ENCODE results near the gene STK32C.

Gene STK32C

DNA sequence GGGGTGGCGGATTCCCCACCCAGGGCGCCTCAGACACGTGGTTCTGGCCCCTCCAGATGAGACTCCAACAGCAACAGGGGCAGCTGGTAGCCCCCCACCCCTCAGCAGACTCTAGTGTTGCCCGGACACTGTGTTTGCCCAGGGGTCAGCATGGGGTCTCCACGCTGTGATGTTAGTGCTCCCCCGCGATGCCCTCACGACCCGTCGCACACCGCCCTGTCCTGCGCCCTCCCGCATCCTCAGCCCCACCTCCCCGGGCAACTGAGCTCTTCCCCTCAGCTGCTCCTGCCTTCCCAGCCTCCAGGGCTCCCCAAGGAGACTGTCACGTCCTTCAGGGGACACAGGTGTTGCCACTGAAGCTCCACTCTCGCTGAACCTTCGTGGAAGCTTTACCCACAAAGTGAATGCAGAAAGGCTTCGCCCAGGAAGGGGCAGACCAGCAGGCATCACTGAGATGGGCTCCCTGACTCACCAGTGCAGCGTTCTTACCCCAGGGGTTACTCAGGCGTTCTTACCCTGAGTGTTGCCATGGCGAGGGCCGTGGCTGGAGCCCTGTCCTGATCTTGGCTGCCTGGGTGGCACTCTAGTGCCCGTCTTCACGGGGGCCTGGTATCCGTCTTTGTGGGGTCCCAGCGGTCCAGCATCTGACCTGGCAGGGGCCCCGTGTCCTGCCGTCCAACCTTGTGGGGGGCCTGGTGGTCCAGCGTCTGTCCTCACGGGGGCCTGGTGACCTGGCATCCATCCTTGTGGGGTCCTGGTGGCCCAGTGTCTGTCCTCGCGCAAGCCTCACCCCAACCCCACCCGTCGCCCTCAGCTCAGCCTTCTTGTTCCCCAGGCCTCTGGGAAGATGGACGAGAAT lies 106.4 kb downstream of the STK32C start:
- in situ Hi-C loops (cut with MboI; ENCODE audit: low sequenced_read_pairs, unreplicated experiment) = loop anchor here (25.0 kb wide), 1 partner anchor 436 kb away; no protein-coding TSS in a partner anchor
- TF ChIP-seq, protein P1, sequence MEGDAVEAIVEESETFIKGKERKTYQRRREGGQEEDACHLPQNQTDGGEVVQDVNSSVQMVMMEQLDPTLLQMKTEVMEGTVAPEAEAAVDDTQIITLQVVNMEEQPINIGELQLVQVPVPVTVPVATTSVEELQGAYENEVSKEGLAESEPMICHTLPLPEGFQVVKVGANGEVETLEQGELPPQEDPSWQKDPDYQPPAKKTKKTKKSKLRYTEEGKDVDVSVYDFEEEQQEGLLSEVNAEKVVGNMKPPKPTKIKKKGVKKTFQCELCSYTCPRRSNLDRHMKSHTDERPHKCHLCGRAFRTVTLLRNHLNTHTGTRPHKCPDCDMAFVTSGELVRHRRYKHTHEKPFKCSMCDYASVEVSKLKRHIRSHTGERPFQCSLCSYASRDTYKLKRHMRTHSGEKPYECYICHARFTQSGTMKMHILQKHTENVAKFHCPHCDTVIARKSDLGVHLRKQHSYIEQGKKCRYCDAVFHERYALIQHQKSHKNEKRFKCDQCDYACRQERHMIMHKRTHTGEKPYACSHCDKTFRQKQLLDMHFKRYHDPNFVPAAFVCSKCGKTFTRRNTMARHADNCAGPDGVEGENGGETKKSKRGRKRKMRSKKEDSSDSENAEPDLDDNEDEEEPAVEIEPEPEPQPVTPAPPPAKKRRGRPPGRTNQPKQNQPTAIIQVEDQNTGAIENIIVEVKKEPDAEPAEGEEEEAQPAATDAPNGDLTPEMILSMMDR (IDR thresholded peaks at IDR 0.05; ENCODE audit: borderline replicate concordance, control extremely low read depth, extremely low read depth, insufficient read depth, missing control alignments) = no peak
- DNase-seq (ENCODE audit: low spot score) = no peak

DNA sequence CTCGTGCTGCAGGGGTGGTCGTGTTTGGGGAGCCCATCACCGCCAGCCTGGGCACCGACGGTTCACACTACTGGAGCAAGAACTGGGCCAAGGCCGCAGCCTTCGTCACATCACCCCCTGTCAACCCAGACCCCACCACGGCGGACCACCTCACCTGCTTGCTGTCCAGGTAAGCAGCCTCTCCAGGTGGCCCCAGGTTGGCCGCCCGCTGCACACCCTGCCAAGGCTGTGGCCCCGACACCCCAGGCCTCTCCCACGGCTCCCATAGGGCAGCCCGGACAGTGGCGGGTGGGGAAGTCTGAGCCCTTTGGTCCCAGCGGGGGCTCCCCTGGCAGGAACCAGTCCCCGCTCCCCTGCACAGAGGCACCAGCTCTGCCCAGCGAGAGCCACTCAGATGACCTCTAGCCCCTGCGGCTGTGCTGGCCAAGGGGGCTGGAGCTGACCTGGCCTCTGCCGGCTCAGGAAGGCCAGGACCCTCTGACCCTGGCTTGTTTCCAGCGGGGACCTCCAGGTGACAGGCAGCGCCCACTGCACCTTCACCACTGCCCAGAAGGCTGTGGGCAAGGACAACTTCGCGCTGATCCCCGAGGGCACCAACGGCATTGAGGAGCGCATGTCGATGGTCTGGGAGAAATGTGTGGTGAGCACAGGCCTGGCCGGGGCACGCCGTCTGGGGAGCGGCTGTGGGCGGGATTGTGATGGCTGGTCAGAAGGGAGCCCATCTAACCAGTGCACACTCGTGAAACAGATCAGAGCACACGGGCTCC lies 107.2 kb downstream of the STK32C start:
- TF ChIP-seq, protein P1 (IDR thresholded peaks at IDR 0.05; ENCODE audit: borderline replicate concordance, control extremely low read depth, extremely low read depth, insufficient read depth, missing control alignments) = no peak
- in situ Hi-C loops (cut with MboI; ENCODE audit: low sequenced_read_pairs, unreplicated experiment) = loop anchor here (25.0 kb wide), 1 partner anchor 437 kb away; no protein-coding TSS in a partner anchor
- DNase-seq (ENCODE audit: low spot score) = no peak

DNA sequence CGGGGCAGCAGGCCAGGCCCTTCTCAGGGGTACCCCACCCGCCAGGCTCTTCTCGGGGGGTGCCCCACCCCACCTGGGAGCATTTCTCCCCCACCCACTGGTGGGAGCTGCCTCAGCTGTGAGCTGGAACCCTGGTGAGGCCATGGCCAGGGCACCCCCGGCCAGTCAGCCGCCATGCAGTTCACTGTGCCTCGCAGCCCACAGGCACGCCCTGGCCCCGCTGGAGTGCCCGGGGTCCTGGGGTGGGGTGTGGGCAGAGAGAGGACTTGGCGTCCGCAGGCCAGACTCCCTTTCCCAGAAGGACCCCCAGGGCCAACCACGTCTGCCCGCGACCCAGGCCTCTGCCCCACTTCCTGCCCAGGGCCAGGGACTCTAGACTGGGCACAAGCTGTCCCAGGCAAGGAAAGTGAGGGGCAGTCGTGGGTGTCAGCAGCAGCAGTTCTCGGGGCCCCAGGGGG lies 107.9 kb downstream of the STK32C start:
- in situ Hi-C loops (cut with MboI; ENCODE audit: low sequenced_read_pairs, unreplicated experiment) = loop anchor here (25.0 kb wide), 1 partner anchor 437 kb away; no protein-coding TSS in a partner anchor
- TF ChIP-seq, protein P1 (IDR thresholded peaks at IDR 0.05; ENCODE audit: borderline replicate concordance, control extremely low read depth, extremely low read depth, insufficient read depth, missing control alignments) = no peak
- DNase-seq (ENCODE audit: low spot score) = no peak

DNA sequence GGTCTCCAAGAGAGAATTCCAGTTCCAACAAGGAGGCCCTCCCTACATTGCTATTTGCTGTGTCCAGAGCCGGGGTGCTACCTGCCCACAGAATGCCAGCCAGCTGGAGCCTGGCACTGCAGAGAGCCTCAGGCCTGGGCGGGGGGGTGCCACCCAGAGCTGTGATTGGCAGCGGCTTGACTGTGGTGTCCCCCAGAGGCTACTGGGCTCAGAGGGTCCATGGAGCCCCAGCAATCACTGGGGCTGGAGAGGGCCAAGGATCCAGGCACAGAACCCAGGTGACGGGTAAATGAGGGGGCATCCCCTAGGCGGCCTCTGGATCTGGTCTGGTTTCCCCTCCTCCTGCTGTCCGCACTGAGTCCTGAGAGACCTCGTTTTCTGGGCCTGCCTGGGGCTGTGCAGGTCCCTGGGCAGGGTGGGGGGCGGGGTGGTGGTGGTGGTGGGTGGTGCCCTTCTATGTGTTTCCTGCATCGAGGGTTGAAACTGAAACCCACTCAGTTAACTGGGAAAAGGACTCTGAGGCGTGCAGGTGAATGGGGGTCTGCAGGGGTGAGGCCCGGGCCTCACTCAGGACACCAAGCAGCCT lies 108.4 kb downstream of the STK32C start:
- no peak for DNase-seq (ENCODE audit: low spot score)
- TF ChIP-seq, protein P1 (IDR thresholded peaks at IDR 0.05; ENCODE audit: borderline replicate concordance, control extremely low read depth, extremely low read depth, insufficient read depth, missing control alignments) = no peak
- in situ Hi-C loops (cut with MboI; ENCODE audit: low sequenced_read_pairs, unreplicated experiment) = no loop called here

DNA sequence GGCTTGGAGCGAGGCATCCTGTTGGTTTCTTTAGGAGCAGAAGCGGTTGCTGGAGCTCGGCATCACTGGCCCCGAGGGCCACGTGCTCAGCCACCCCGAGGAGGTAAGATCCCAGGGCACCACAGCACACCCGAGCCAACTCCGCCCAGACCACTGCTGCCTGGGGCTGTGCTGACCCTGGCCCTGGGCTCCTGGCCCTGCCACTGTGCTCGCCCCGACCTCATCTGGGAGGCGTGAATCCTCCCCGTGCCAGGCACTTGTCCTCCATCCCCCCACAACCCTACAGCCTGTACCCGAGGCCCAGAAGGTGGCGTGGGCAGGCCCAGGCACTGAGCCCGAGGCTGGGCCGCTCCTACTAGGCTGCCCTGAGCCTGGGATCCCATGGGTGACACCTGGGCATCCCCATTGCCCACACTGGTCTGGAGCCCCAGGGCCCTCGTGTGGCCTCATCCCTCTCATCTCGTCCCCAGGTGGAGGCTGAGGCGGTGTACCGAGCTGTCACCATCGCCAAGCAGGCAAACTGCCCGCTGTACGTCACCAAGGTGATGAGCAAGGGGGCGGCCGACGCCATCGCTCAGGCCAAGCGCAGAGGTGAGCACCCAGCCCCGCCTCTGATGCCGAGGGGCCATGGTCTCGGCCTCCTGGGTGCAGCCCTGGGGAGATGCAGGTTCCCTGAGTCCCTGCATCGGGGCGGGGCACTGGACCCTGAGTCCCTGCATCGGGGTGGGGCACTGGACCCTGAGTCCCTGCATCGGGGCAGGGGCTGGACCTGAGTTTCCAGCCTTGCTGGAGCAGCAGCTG lies 109.2 kb downstream of the STK32C start:
- in situ Hi-C loops (cut with MboI; ENCODE audit: low sequenced_read_pairs, unreplicated experiment) = no loop called here
- TF ChIP-seq, protein P1 (IDR thresholded peaks at IDR 0.05; ENCODE audit: borderline replicate concordance, control extremely low read depth, extremely low read depth, insufficient read depth, missing control alignments) = no peak
- DNase-seq (ENCODE audit: low spot score) = no peak

DNA sequence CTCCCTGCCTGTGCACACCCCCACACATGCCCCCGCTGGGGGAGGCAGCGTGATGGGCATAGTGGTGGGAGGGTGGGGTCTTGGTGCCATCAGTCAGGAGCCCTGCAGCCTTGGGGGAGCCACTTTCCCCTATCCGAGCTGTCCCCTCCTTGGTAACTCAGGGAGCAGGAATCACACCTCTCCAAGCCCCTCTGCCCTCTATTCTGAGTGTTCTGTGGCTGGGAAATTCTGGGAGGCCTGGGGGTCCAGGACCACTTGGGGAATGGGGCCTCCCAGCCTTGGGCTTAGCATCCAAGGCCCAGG lies 109.7 kb downstream of the STK32C start:
- no peak for DNase-seq (ENCODE audit: low spot score)
- in situ Hi-C loops (cut with MboI; ENCODE audit: low sequenced_read_pairs, unreplicated experiment) = no loop called here

More for the DNA sequence above, 109.7 kb downstream of the STK32C start:
- TF ChIP-seq, protein P1 (IDR thresholded peaks at IDR 0.05; ENCODE audit: borderline replicate concordance, control extremely low read depth, extremely low read depth, insufficient read depth, missing control alignments) = no peak

All from GM13976 (cell line).